Measurements from ENCODE around the gene ETNPPL.

The ETNPPL gene

DNA sequence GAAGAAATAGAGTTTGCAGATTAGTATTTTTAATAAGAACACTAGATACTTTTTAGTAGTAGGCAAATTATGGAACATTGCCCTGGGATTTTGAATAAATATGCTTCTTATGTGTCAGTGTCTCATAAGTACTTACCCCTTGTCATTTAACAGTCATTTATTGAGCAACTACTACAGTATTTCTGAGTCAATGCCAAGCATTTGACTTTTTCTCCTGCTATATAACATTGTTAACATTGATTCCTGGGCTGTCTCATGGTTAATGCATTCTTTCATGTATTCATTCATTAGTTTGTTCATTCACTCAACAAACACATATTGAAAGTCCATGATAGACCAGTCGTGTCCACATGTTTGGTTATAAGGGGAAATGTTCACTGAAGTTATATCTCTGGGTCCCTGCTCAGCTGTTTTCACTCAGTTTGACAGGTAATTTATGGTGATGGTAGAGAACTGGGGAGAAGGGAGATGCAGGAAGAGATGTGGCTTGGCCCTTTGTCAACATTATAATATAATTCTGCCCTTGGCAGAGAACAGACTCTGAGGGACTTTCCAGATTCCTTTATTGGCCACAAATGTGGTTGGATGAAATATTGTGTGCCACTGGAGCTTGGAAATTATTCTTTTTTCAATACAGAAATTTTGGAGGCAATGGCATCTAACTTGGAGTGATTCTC is 62.6 kb downstream of the ETNPPL start:
- no peak for DNase-seq (ENCODE audit: extremely low read depth in 1 of 2, low read depth in 1 of 2)

DNA sequence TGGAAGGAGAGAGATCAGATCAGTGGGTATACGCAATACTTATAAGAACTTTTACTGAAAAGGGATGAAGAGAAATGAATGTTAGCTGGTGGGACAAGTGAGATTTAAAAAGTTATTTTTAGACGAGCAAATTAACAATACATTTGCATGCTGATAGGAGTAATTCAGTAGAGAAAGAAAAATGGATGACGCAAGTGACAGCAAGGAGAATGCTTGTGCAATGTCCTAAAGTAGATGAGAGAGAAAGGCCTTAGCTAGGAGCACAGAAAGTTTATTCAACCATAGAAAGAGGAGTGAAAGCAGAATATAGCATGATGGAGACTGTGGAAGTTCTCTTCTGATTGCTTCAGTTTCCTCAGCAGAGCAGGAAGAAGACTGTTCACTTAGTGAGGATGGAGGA is 66.7 kb downstream of the ETNPPL start:
- no peak for DNase-seq (ENCODE audit: extremely low read depth in 1 of 2, low read depth in 1 of 2)

DNA sequence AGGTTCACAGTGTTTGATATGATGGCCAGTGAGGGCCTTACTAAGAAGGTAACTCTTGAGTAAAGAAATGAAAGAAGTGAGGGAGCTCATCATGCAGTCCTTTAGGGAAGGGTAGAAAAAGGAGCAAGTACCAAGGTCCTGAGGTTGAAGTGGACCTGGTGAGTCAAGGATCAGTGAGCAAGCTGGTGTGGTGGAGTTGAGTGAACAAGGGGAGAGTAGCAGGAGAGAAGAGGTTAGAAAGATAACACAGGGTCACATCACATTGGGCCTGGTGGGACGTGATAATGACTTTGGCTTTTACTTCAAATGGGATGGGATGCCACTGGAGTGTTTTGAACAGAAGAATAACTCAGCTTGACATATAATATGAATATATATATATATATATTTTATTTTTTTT is 67.8 kb downstream of the ETNPPL start:
- no peak for DNase-seq (ENCODE audit: extremely low read depth in 1 of 2, low read depth in 1 of 2)

DNA sequence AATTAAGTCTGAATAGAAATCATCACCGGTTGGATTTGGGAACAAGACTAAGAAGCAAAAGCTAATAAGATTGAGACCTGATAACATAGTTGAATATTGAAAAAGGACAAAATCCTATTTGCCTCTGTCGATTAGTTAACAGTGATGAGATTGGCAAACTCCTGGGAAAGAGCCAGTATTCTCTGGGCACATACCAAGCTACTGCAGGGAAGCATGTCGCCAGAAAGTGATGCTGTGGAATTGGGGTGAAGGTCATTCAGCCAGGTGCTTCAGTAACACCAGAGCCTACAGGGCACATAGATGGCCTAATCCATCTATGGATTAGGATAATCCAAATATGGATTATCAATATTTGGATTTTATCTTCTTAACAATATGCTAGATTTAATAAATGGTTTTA is 68.4 kb downstream of the ETNPPL start:
- DNase-seq (ENCODE audit: extremely low read depth in 1 of 2, low read depth in 1 of 2), result no peak

DNA sequence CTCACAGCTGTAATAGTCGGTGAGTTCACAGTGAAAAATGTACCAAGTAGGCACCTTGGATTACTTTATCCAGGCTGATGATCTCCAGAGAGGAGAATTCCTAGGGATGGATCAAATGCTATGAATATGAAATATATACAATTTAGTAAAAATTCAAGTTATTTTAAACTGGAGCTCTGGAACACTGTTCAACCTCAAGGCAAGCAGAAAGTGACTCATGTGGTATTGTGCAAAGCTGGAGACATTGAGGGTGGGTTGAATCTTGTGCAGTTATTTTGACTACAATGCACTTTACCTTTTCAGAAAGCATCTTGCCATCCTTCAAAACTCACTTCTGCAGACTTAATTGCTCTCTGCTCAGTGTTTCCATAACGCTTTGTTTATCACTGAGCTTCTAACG is 69.0 kb downstream of the ETNPPL start:
- no peak for DNase-seq (ENCODE audit: extremely low read depth in 1 of 2, low read depth in 1 of 2)

DNA sequence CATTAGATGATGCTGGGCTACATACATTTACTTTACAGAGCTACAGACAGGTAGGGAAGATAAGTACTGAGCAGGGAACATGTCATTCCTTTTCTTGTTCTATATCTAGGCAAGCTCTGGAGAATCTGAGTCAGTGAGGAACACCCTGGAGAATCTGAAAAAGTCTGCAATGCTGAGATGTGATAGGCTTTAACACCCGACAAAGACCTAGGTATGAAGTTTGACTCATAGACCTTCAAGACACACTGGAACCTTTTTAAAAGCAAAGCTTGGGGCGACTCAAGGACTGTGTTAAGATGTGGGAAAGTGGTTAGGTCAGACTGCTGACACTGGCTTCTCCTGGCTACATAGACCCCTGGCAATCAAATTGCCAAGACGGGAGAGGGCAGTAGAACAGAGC is 69.6 kb downstream of the ETNPPL start:
- DNase-seq (ENCODE audit: extremely low read depth in 1 of 2, low read depth in 1 of 2), result no peak
